AG04450 (cell line): ENCODE data around the gene TBXA2R. TPM values are rescaled to one million over a fixed set of nuclear protein-coding genes. Genes with fewer than 3 reads are reported as not detected.
A peak's percentile ranks its signal among the peaks of the same experiment; 100 is the strongest.
"Not testable (repeated sequence)": the region's sequence is repeated elsewhere in the genome, so short reads cannot be mapped to it uniquely, and the experiment has no call there.

ENCODE experiments used
- CTCF ChIA-PET: fragments of 300-600, 350-600 bp; formaldehyde crosslinking; extraction: SDS; loops from one replicate; lab custom pipeline; 2022; ENCODE audit warnings: antibody characterized with exemption, inconsistent platforms; lab: Charles Lee
- POLR2A ChIA-PET: fragments of 350-600 bp; formaldehyde crosslinking; extraction: SDS; loops from one replicate; lab custom pipeline; 2021; ENCODE audit warnings: antibody characterized with exemption, inconsistent platforms; lab: Yijun Ruan, JAX
- DNase-seq: peaks from one replicate; pipeline ENCODE4 v3.0.0-alpha.2; 2011; ENCODE audit warnings: low read depth, low spot score
- H3K27ac ChIP-seq: one replicate; pipeline ENCODE4 v1.5.1; 2012; ENCODE audit warnings: low read depth, low read length, control low read depth
- H3K27me3 ChIP-seq: one replicate; pipeline ENCODE4 v1.6.0; 2012; ENCODE audit warnings: low read length; ENCODE audit not compliant: control insufficient read depth, insufficient read depth
- H3K4me3 ChIP-seq: 2 replicates; pipeline ENCODE4 v1.5.1; 2011; ENCODE audit warnings: mild to moderate bottlenecking, low read depth, low read length, control low read depth
- H3K9me3 ChIP-seq: 2 replicates; pipeline ENCODE4 v1.5.1; 2012; ENCODE audit warnings: low read length; ENCODE audit not compliant: control insufficient read depth, insufficient read depth
- CTCF ChIP-seq: IDR thresholded peaks from 2 replicates; pipeline ENCODE4 v1.5.1; 2011; ENCODE audit warnings: low read depth, low read length, control low read depth, inconsistent platforms
- polyA plus RNA-seq: library from polyadenylated mRNA; depleted of rRNA; stranded (reverse); fragments of >200 nt; gene quantifications from 2 replicates; pipeline ENCODE4 v1.2.3, GENCODE V29; 2011

TBXA2R gene
- polyA plus RNA-seq, 1 experiment, result 0.84 TPM

GRCh38 chr19:3585301-3586126 is 21.2 kb downstream of the TBXA2R start, which contains the start of gene GIPC3:
TSS of gene GIPC3 (plus strand) at chr19:3585478. CDS start at chr19:3585598, 120 bp downstream.
- Histone ChIP-seq H3K4me3 (peak within 1 kb of the TSS; percentile 27), H3K27ac (no peak within 1 kb of the TSS), H3K27me3 (peaks cover 8% of the 10 kb centered on the region), H3K9me3 (peaks cover 11% of the 10 kb centered on the region)
- no peak for TF ChIP-seq CTCF
- CTCF ChIA-PET, result interaction anchor here (0.7 to 1.4 kb wide), 3 partner anchors 22 to 33 kb away, joined by 3 read pairs; no protein-coding TSS in a partner anchor
- POLR2A ChIA-PET, result no interaction called here
- no peak for DNase-seq

GRCh38 chr19:3584036-3584802 is 22.5 kb downstream of the TBXA2R start:
- H3K27ac ChIP-seq, H3K9me3 ChIP-seq, POLR2A ChIA-PET, H3K4me3 ChIP-seq, H3K27me3 ChIP-seq, DNase-seq: not testable (repeated sequence)
- CTCF ChIA-PET, result interaction anchor here (0.7 kb wide), 1 partner anchor 34 kb away, joined by 3 read pairs; no protein-coding TSS in a partner anchor

- H3K9me3 ChIP-seq, POLR2A ChIA-PET, H3K4me3 ChIP-seq, H3K27ac ChIP-seq, DNase-seq, H3K27me3 ChIP-seq, CTCF ChIA-PET: not testable (repeated sequence)
Measured at GRCh38 chr19:3581792-3582191, 24.9 kb downstream of the TBXA2R start.

GRCh38 chr19:3580156-3580934 is 26.3 kb downstream of the TBXA2R start:
- POLR2A ChIA-PET, result interaction anchor here (1.0 kb wide), 1 partner anchor 27 kb away, joined by 3 read pairs; no protein-coding TSS in a partner anchor
- CTCF ChIA-PET, result interaction anchor here (0.7 kb wide), 1 partner anchor 360 kb away, joined by 3 read pairs; no protein-coding TSS in a partner anchor

GRCh38 chr19:3578390-3578789 is 28.3 kb downstream of the TBXA2R start:
- TF ChIP-seq CTCF, result no peak
- no peak overlapping the region for H3K4me3 ChIP-seq
- no peak overlapping the region for H3K27ac ChIP-seq
- no peak for DNase-seq
- CTCF ChIA-PET, result no interaction called here
- POLR2A ChIA-PET, result no interaction called here
- H3K27me3 ChIP-seq, result no peaks in the 10 kb centered on the region
- no peaks in the 10 kb centered on the region; the same call in 1 of the 2 replicates for H3K9me3 ChIP-seq

More at GRCh38 chr19:3580156-3580934, 26.3 kb downstream of the TBXA2R start:
- Histone ChIP-seq H3K27ac (peak overlapping the region; percentile 58), H3K27me3 (peaks cover 3% of the 10 kb centered on the region), H3K4me3 (no peak overlapping the region), H3K9me3 (no peaks in the 10 kb centered on the region)
- DNase-seq, result peak; percentile 81
- no peak for TF ChIP-seq CTCF
